Kidney epithelial cell (primary cell): ENCODE data around the gene ABO. TPM values are rescaled to one million over a fixed set of nuclear protein-coding genes. Genes with fewer than 3 reads are reported as not detected.
"Not testable (repeated sequence)": the region's sequence is repeated elsewhere in the genome, so short reads cannot be mapped to it uniquely, and the experiment has no call there.

ENCODE experiments used
- DNase-seq: peaks from one replicate; pipeline ENCODE4 v3.0.0-alpha.2; 2010; ENCODE audit warnings: low read depth
- H3K27me3 ChIP-seq: 2 replicates; pipeline ENCODE4 v1.6.0; 2011; ENCODE audit warnings: low read length; ENCODE audit not compliant: control insufficient read depth, insufficient read depth
- H3K36me3 ChIP-seq: 2 replicates; pipeline ENCODE4 v1.5.1; 2011; ENCODE audit warnings: low read length; ENCODE audit not compliant: control insufficient read depth, insufficient read depth
- H3K4me3 ChIP-seq: 2 replicates; pipeline ENCODE4 v1.5.1; 2011; ENCODE audit warnings: low read depth, mild to moderate bottlenecking, control low read depth, low read length
- total RNA-seq: library from RNA; depleted of rRNA; stranded (reverse); fragments of >200 nt; gene quantifications from 2 replicates; pipeline ENCODE4 v1.2.3, GENCODE V29; 2015
- TF ChIP-seq, protein P1 (sequence below): IDR thresholded peaks from 2 replicates; pipeline ENCODE4 v1.5.1; 2011; ENCODE audit warnings: mild to moderate bottlenecking, moderate library complexity, low read length, control low read depth, inconsistent platforms; ENCODE audit not compliant: insufficient read depth, poor library complexity, severe bottlenecking

ABO gene
- total RNA-seq, 1 donor from 2014 or later: 1.8 TPM

DNA sequence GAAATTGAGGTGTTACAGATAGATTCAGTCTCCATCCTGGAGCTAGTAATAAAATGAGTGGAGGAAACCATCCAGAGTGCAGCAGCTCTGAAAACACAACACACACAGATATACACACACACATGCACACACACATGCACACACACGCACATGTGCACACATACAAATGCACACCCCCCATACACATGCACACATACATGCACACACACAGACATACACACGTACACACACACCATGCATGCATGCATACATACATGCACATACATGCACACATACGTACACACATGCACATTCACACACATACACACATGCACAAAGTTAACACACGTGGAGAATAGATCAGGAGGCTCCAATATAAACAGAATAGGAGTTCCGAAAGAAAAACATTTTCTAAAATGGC is 44.9 kb downstream of the ABO start:
- TF ChIP-seq, protein P1, sequence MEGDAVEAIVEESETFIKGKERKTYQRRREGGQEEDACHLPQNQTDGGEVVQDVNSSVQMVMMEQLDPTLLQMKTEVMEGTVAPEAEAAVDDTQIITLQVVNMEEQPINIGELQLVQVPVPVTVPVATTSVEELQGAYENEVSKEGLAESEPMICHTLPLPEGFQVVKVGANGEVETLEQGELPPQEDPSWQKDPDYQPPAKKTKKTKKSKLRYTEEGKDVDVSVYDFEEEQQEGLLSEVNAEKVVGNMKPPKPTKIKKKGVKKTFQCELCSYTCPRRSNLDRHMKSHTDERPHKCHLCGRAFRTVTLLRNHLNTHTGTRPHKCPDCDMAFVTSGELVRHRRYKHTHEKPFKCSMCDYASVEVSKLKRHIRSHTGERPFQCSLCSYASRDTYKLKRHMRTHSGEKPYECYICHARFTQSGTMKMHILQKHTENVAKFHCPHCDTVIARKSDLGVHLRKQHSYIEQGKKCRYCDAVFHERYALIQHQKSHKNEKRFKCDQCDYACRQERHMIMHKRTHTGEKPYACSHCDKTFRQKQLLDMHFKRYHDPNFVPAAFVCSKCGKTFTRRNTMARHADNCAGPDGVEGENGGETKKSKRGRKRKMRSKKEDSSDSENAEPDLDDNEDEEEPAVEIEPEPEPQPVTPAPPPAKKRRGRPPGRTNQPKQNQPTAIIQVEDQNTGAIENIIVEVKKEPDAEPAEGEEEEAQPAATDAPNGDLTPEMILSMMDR: no peak
- H3K36me3 ChIP-seq: no peaks in the 10 kb centered on the region

DNA sequence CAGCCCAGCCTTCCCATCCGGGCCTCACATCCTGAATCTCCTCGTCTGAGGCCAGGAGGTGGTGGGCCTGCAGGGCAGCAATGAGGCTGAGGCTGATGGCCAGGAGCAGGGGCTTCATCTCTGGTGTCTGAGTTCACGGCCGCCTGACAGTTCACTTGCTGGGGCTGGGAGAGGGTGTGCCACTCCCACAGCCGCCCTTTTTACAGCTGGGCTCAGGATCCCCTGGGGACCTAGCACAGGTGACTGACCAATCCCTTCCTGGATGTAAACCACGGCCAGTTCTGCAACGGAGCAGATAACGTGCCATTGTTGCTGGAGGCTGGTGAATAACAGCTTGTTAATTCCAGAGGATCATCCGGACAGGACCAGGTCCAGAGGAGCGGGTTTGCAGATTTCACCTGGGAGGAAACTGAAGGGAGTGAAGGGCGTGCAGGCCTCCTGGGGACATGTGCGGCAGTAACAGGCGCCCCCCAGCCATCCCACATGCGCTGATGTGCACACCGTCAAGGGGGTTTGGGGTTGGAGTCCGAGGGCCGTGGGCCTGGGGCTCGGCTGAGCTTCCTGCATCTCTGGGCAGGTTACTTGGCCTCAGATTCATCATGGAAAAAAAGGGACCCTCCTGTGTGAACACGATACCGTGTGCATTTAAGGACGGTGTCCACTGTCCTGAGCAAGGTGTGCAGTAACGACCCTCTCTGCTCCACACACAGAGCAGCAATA is 46.4 kb downstream of the ABO start:
- not testable (repeated sequence) for DNase-seq, H3K4me3 ChIP-seq, H3K36me3 ChIP-seq
- H3K27me3 ChIP-seq: peaks cover 13% of the 10 kb centered on the region

More for the DNA sequence above, 44.9 kb downstream of the ABO start:
- DNase-seq: no peak
- Histone ChIP-seq H3K4me3 (no peak overlapping the region), H3K27me3 (peaks cover 11% of the 10 kb centered on the region)

DNA sequence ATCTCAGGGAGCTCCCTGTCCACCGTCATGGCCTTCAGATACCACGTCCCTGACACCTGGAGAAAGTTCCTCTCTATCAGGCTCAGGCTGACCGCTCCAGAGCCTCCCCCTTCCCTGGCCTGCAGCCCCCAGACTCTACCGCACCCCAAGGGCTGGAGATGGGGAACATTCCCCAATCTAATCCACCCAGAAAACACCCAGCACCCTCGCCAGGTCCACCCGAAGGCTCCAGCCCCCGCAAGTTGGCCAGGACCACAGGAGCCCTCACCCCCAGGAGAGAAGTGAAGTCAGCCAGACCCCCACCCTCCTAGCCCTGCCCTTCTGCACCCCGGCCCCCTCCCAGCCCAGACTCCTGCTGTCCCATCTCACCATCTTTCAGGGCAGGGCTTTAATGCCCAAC is 47.0 kb downstream of the ABO start:
- H3K4me3 ChIP-seq, DNase-seq, H3K36me3 ChIP-seq: not testable (repeated sequence)
- H3K27me3 ChIP-seq: peaks cover 15% of the 10 kb centered on the region

DNA sequence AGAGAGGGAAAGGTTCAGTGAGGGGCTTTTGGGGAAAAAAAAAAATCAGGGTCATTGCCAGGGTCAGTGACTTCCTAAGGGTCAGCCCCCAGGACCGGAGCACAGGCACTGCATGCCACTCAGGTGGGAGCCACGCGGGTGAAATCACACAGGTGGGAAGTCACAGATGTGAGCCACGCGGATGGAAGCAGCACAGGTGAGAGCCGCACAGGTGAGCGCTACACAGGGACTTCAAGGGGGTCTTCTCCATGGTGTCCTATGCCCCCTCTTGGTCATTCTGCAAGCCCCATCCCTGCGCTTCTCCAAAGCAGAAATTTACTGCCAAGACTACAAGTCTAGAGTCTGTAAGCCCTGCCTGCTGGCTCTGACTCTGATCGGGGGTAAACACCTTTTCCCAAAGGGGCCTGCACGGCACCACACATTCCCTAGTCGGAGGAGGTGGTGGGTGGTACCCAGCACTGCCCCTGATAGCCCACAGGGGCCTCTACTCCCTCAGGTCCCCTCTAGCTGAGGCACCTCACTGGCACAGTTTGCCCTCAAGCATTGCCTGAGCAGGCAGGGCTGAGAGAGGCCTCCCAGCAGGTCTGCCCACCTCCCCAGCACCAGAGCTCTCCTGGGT is 47.6 kb downstream of the ABO start:
- no peaks in the 10 kb centered on the region for H3K36me3 ChIP-seq
- TF ChIP-seq, protein P1: no peak
- no peak overlapping the region for H3K4me3 ChIP-seq
- H3K27me3 ChIP-seq: peaks cover 15% of the 10 kb centered on the region
- no peak for DNase-seq

DNA sequence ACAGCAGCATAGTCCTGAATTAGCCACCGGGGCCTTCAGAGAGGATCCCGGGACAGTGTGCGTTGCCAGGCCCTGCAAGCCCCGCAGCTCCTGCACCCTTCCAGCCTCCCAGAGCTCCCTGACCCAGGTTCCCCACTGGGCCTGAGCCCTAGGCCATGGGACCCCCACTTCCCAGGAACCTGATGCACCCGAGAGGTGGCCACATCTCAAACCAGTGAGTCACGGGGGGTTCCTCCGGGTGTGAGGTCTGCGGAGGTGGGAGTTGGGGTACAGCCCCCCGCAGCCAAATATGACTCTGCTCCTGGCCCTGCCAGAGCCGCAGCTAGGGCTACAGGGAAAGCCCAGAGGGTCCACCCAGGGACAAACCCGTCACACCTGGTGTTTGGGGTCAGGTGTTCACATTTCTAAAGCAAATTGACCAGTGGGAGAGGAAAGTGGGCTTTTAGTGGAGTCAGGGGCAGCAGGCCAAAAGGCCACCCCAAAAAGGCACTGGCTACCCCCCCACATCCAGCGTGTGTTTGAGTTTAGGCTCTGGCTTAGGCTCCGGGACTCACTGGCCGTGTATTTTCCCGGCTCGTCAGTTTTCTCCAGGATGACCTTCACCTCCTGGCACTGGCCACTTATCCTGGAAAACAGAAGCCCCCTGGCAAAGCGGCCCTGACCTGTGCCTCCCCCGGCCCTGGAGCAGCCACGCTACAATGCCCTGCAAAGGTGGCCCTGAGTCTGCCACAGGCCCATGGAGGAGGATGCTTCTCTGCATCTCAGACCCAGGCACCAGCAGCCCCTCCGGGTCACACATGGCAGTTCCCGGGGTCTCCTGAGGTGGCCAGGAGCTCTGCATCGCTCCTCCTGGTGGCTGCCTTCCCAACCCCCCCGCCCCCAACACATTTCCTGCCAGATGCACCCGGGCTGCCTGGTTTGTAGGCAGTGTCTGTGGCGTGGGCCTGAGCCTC is 48.5 kb downstream of the ABO start:
- Histone ChIP-seq H3K27me3 (peaks cover 15% of the 10 kb centered on the region), H3K4me3 (no peak overlapping the region), H3K36me3 (no peaks in the 10 kb centered on the region)
- DNase-seq: no peak
- TF ChIP-seq, protein P1: no peak

DNA sequence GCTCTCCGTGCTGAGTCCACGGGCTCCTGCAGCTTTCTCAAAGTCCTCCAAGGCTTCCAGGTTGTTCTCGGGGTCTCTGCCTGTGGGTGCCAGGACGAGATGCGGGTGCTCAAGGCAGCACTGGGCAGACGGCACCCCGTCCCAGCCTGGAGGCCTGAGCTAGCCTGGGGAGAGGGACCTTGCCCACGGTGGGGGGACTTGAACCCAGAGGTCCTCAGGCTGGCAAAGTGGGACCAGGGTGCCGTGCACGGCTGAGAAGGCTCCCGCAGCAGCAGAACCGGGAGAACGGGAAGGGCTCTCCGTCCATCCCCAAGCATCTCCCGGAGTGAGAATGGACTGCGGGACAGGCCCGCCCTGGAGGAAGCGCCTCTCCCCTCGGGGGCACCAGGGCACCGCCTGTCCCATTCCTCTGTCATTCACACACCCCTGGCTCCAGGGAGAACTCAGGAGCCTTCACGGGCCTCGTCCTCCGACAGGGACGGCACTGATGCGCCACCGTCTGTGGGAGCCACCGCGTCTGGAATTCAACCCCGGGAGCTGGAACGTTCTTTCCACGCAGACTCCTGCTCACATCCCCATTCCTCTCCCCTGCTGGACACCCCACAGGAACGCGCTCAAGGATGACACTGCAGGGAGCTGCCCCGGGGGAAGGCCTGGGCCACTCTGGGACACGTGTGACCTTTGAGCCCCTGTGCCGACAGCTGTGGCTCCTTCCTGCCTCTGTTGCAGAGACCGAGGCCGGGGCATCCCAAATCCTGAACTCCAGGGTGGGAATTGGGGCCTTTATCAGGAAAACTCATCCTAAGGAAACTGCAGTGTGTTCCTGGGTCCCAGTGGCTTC is 49.6 kb downstream of the ABO start:
- TF ChIP-seq, protein P1: no peak
- no peak for DNase-seq
- no peak overlapping the region for H3K4me3 ChIP-seq

More for the DNA sequence above, 49.6 kb downstream of the ABO start:
- Histone ChIP-seq H3K36me3 (no peaks in the 10 kb centered on the region), H3K27me3 (peaks cover 15% of the 10 kb centered on the region)
